ENCODE measurements around the gene LRRC26. TPM values are rescaled to one million over a fixed set of nuclear protein-coding genes. Genes with fewer than 3 reads are reported as not detected.

Gene LRRC26
- total RNA-seq, 1 donor from 2014 or later, result not detected

GRCh38 chr9:137199411-137200121, 29.7 kb upstream of the LRRC26 start:
- no peak for ATAC-seq

GRCh38 chr9:137198902-137199283, 29.0 kb upstream of the LRRC26 start:
- ATAC-seq, result no peak

More at GRCh38 chr9:137199411-137200121, 29.7 kb upstream of the LRRC26 start:
- DNase-seq (ENCODE audit: low spot score), result no peak

GRCh38 chr9:137198051-137198901, 28.4 kb upstream of the LRRC26 start:
- peak; percentile 76 for DNase-seq (ENCODE audit: low spot score)
- ATAC-seq, result peak; percentile 6

More at GRCh38 chr9:137198902-137199283, 29.0 kb upstream of the LRRC26 start:
- no peak for DNase-seq (ENCODE audit: low spot score)

- DNase-seq (ENCODE audit: low spot score) (no peak), ATAC-seq (peak; percentile 16)
Observed at GRCh38 chr9:137195525-137196220, 25.8 kb upstream of the LRRC26 start.

GRCh38 chr9:137194909-137195308, 25.1 kb upstream of the LRRC26 start:
- no peak for DNase-seq (ENCODE audit: low spot score)
- ATAC-seq, result peak; percentile 27

- ATAC-seq (peak; percentile 27), DNase-seq (ENCODE audit: low spot score) (peak; percentile 71)
Observed at GRCh38 chr9:137194388-137194787, 24.5 kb upstream of the LRRC26 start.

- DNase-seq (ENCODE audit: low spot score) (no peak), ATAC-seq (no peak)
Observed at GRCh38 chr9:137193771-137194170, 23.9 kb upstream of the LRRC26 start.

GRCh38 chr9:137192859-137193258, 23.0 kb upstream of the LRRC26 start:
- ATAC-seq (no peak), DNase-seq (ENCODE audit: low spot score) (no peak)

- DNase-seq (ENCODE audit: low spot score), result no peak
- ATAC-seq, result no peak
Observed at GRCh38 chr9:137192448-137192780, 22.6 kb upstream of the LRRC26 start.

- DNase-seq (ENCODE audit: low spot score), result no peak
- ATAC-seq, result no peak
Observed at GRCh38 chr9:137191691-137192447, 22.0 kb upstream of the LRRC26 start.

- ATAC-seq, result no peak
- DNase-seq (ENCODE audit: low spot score), result no peak
Observed at GRCh38 chr9:137191245-137191644, 21.4 kb upstream of the LRRC26 start.

GRCh38 chr9:137190315-137190856, 20.5 kb upstream of the LRRC26 start:
- ATAC-seq, result no peak

GRCh38 chr9:137189297-137190295, 19.7 kb upstream of the LRRC26 start:
- ATAC-seq (peak; percentile 4), DNase-seq (ENCODE audit: low spot score) (no peak)

More at GRCh38 chr9:137190315-137190856, 20.5 kb upstream of the LRRC26 start:
- no peak for DNase-seq (ENCODE audit: low spot score)

GRCh38 chr9:137188490-137189296, 18.8 kb upstream of the LRRC26 start, which contains the start of the genes ANAPC2 and SSNA1:
ANAPC2 (minus strand) TSS chr9:137188560; CDS start chr9:137188532, 28 bp downstream.
SSNA1 (plus strand) TSS chr9:137188676; CDS start chr9:137188727, 51 bp downstream.
- ATAC-seq (peak; percentile 86), DNase-seq (ENCODE audit: low spot score) (peak; percentile 94)

GRCh38 chr9:137188086-137188489, 18.2 kb upstream of the LRRC26 start:
- DNase-seq (ENCODE audit: low spot score), result no peak

GRCh38 chr9:137187386-137187785, 17.5 kb upstream of the LRRC26 start:
- no peak for DNase-seq (ENCODE audit: low spot score)
- ATAC-seq, result no peak

More at GRCh38 chr9:137188086-137188489, 18.2 kb upstream of the LRRC26 start:
- ATAC-seq, result no peak

GRCh38 chr9:137186385-137186784, 16.5 kb upstream of the LRRC26 start:
- ATAC-seq, result no peak
- DNase-seq (ENCODE audit: low spot score), result peak; percentile 61

- ATAC-seq, result no peak
- DNase-seq (ENCODE audit: low spot score), result no peak
Observed at GRCh38 chr9:137185921-137186320, 16.1 kb upstream of the LRRC26 start.

Measured in left lobe of liver (tissue), 2 donors.